Mesodermal cell (in vitro differentiated cells): ENCODE measurements around the gene GNMT.

Source experiments
- H3K27ac ChIP-seq: 2 replicates; pipeline ENCODE4 v1.7.0; 2013; ENCODE audit warnings: mild to moderate bottlenecking, low read depth, low read length, moderate library complexity; ENCODE audit not compliant: severe bottlenecking
- H3K36me3 ChIP-seq: 2 replicates; pipeline ENCODE4 v1.7.1; 2013; ENCODE audit warnings: mild to moderate bottlenecking, low read length, moderate library complexity; ENCODE audit not compliant: control insufficient read depth, insufficient read depth
- H3K4me1 ChIP-seq: one replicate; pipeline ENCODE4 v1.7.1; 2013; ENCODE audit warnings: mild to moderate bottlenecking, low read length; ENCODE audit not compliant: insufficient read depth, control insufficient read depth, poor library complexity, severe bottlenecking
- H3K4me3 ChIP-seq: 2 replicates; pipeline ENCODE4 v1.7.0; 2013; ENCODE audit warnings: low read length, control low read depth, mild to moderate bottlenecking; ENCODE audit not compliant: insufficient read depth, poor library complexity, severe bottlenecking; ENCODE audit errors: extremely low read depth
- H3K9me3 ChIP-seq: 2 replicates; pipeline ENCODE4 v1.7.1; 2013; ENCODE audit warnings: mild to moderate bottlenecking, low read length, moderate library complexity; ENCODE audit not compliant: control insufficient read depth
- WGBS, 2 experiments: methylation state at CpG; one replicate each; pipeline ENCODE4 v1.1.5; 2013; ENCODE audit warnings: missing lambda C conversion rate in 2 of 2; ENCODE audit not compliant: insufficient coverage in 2 of 2; 5-methylcytosine and 5-hydroxymethylcytosine counted together

Gene GNMT

GRCh38 chr6:43013097-43013842 is 52.7 kb downstream of the GNMT start:
- Histone ChIP-seq H3K36me3 (peaks cover 71% of the 10 kb centered on the region), H3K27ac (no peak overlapping the region), H3K4me3 (peak overlapping the region; percentile 85), H3K9me3 (no peaks in the 10 kb centered on the region), H3K4me1 (peaks cover 16% of the 10 kb centered on the region)
- 3 to 19% methylated on average over 11 to 16 of the region's 25 CpGs for WGBS, 2 experiments
